Measurements from ENCODE around the gene MEMO1. TPM values are rescaled to one million over a fixed set of nuclear protein-coding genes. Genes with fewer than 3 reads are reported as not detected.
"Not testable (repeated sequence)": the region's sequence is repeated elsewhere in the genome, so short reads cannot be mapped to it uniquely, and the experiment has no call there.

Gene MEMO1
- total RNA-seq, 1 experiment from 2014 or later, result 66.0 TPM

DNA sequence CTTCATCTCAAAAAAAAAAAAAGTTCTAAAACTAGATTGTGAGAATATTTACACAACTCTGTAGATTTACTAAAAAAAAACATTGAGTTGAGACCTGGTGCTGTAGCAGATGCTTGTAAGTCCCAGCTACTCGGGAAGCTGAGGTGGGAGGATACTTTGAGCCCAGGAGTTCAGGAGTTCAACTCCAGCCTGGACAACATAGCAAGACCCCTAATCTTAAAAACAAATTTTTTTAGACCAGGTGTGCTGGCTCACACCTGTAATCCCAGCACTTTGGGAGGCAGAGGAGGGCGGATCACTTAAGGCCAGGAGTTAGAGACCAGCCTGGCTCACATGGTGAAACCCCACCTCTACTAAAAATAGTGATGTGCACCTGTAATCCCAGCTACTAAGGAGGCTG lies 108.9 kb downstream of the MEMO1 start:
- intact Hi-C loops (cut with micrococcal nuclease; ENCODE audit: unreplicated experiment), result no loop called here
- POLR2A ChIA-PET (ENCODE audit: low non-redundant PET), result no interaction called here
- Histone ChIP-seq H3K27ac (ENCODE audit: low read depth, low read length, poor library complexity, severe bottlenecking) (no peak overlapping the region), H3K4me3 (ENCODE audit: low read depth, low read length, poor library complexity, severe bottlenecking) (no peak overlapping the region), H3K4me1 (ENCODE audit: insufficient read depth, low read length, poor library complexity, severe bottlenecking) (no peaks in the 10 kb centered on the region), H3K36me3 (ENCODE audit: insufficient read depth, low read length, poor library complexity, severe bottlenecking) (no peaks in the 10 kb centered on the region), H3K27me3 (replicated peaks; ENCODE audit: insufficient read depth, low read depth, low read length, poor library complexity) (no peaks in the 10 kb centered on the region), H3K9me3 (ENCODE audit: low read depth, low read length, poor library complexity, severe bottlenecking) (peaks cover 5% of the 10 kb centered on the region)
- CTCF ChIA-PET, result no interaction called here
- no TSS peak for BruUV-seq (replicated peaks)
- TF ChIP-seq CTCF (conservative IDR thresholded peaks at IDR 0.05; ENCODE audit: low read depth, low read length) (no peak), EZH2 (IDR thresholded peaks at IDR 0.05; ENCODE audit: borderline replicate concordance, low read depth, low read length, poor library complexity, severe bottlenecking) (no peak)
- DNase-seq (ENCODE audit: low spot score), result no peak

DNA sequence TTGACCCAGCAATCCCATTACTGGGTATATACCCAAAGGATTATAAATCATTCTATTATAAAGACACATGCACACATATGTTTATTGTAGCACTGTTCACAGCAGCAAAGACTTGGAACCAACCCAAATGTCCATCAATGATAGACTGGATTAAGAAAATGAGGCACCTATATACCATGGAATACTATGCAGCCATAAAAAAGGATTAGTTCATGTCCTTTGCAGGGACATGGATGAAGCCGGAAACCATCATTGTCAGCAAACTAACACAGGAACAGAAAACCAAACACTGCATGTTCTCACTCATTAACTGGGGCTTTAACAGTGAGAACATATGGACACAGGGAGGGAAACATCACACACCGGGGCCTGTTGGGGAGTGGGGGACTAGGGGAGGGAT lies 110.7 kb downstream of the MEMO1 start:
- CTCF ChIA-PET; H3K27me3 ChIP-seq (replicated peaks; ENCODE audit: insufficient read depth, low read depth, low read length, poor library complexity); H3K4me1 ChIP-seq (ENCODE audit: insufficient read depth, low read length, poor library complexity, severe bottlenecking); H3K27ac ChIP-seq (ENCODE audit: low read depth, low read length, poor library complexity, severe bottlenecking); POLR2A ChIA-PET (ENCODE audit: low non-redundant PET); H3K36me3 ChIP-seq (ENCODE audit: insufficient read depth, low read length, poor library complexity, severe bottlenecking); intact Hi-C loops (cut with micrococcal nuclease; ENCODE audit: unreplicated experiment); H3K9me3 ChIP-seq (ENCODE audit: low read depth, low read length, poor library complexity, severe bottlenecking); H3K4me3 ChIP-seq (ENCODE audit: low read depth, low read length, poor library complexity, severe bottlenecking); DNase-seq (ENCODE audit: low spot score); BruUV-seq (replicated peaks): not testable (repeated sequence)

DNA sequence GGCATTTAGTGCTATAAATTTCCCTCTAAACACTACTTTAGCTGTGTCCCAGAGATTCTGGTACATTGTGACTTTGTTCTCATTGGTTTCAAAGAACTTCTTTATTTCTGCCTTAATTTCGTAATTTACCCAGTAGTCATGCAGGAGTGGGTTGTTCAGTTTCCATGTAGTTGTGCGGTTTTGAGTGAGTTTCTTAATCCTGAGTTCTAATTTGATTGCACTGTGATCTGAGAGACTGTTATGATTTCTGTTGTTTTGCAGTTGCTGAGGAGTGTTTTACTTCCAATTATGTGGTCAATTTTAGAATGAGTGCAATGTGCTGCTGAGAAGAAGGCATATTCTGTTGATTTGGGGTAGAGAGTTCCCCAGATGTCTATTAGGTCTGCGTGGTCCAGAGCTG lies 112.5 kb downstream of the MEMO1 start:
- intact Hi-C loops (cut with micrococcal nuclease; ENCODE audit: unreplicated experiment), result not testable (repeated sequence)

GRCh38 chr2:31897340-31897739 lies 113.5 kb downstream of the MEMO1 start:
- H3K9me3 ChIP-seq (ENCODE audit: low read depth, low read length, poor library complexity, severe bottlenecking); H3K27ac ChIP-seq (ENCODE audit: low read depth, low read length, poor library complexity, severe bottlenecking); CTCF ChIA-PET; H3K36me3 ChIP-seq (ENCODE audit: insufficient read depth, low read length, poor library complexity, severe bottlenecking); H3K27me3 ChIP-seq (replicated peaks; ENCODE audit: insufficient read depth, low read depth, low read length, poor library complexity); BruUV-seq (replicated peaks); intact Hi-C loops (cut with micrococcal nuclease; ENCODE audit: unreplicated experiment); DNase-seq (ENCODE audit: low spot score); POLR2A ChIA-PET (ENCODE audit: low non-redundant PET); H3K4me3 ChIP-seq (ENCODE audit: low read depth, low read length, poor library complexity, severe bottlenecking): not testable (repeated sequence)
- H3K4me1 ChIP-seq (ENCODE audit: insufficient read depth, low read length, poor library complexity, severe bottlenecking), result peaks cover 16% of the 10 kb centered on the region

More for the DNA sequence above, 112.5 kb downstream of the MEMO1 start:
- H3K36me3 ChIP-seq (ENCODE audit: insufficient read depth, low read length, poor library complexity, severe bottlenecking); H3K27ac ChIP-seq (ENCODE audit: low read depth, low read length, poor library complexity, severe bottlenecking); H3K9me3 ChIP-seq (ENCODE audit: low read depth, low read length, poor library complexity, severe bottlenecking); H3K4me1 ChIP-seq (ENCODE audit: insufficient read depth, low read length, poor library complexity, severe bottlenecking); H3K4me3 ChIP-seq (ENCODE audit: low read depth, low read length, poor library complexity, severe bottlenecking); DNase-seq (ENCODE audit: low spot score); BruUV-seq (replicated peaks); H3K27me3 ChIP-seq (replicated peaks; ENCODE audit: insufficient read depth, low read depth, low read length, poor library complexity); CTCF ChIA-PET; POLR2A ChIA-PET (ENCODE audit: low non-redundant PET): not testable (repeated sequence)

DNA sequence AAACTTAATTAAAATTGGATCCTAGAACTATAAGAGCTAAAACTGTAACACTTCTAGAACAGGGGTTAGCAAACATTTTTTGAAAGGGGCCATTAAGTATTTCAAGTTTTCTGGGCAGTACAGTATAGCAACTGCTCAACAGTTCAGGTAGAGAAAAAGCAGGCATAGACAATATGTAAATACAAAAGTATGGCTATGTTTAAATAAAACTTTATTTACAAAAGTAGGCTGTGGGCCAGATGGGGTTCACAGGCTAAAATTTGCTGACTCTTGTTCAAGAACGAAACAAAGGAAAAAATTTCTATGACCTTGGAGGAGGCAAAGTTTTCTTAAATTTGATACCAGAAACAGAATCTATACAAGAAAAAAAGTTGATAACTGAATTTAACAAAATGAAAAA lies 114.5 kb downstream of the MEMO1 start:
- ChIA-PET CTCF (no interaction called here), POLR2A (ENCODE audit: low non-redundant PET) (no interaction called here)
- TF ChIP-seq EZH2 (IDR thresholded peaks at IDR 0.05; ENCODE audit: borderline replicate concordance, low read depth, low read length, poor library complexity, severe bottlenecking) (no peak), CTCF (conservative IDR thresholded peaks at IDR 0.05; ENCODE audit: low read depth, low read length) (no peak)
- no peak overlapping the region for H3K4me3 ChIP-seq (ENCODE audit: low read depth, low read length, poor library complexity, severe bottlenecking)
- DNase-seq (ENCODE audit: low spot score), result no peak
- no peaks in the 10 kb centered on the region for H3K36me3 ChIP-seq (ENCODE audit: insufficient read depth, low read length, poor library complexity, severe bottlenecking)
- H3K27ac ChIP-seq (ENCODE audit: low read depth, low read length, poor library complexity, severe bottlenecking), result no peak overlapping the region
- no TSS peak for BruUV-seq (replicated peaks)
- intact Hi-C loops (cut with micrococcal nuclease; ENCODE audit: unreplicated experiment), result no loop called here
- peaks cover 5% of the 10 kb centered on the region for H3K9me3 ChIP-seq (ENCODE audit: low read depth, low read length, poor library complexity, severe bottlenecking)
- no peaks in the 10 kb centered on the region for H3K27me3 ChIP-seq (replicated peaks; ENCODE audit: insufficient read depth, low read depth, low read length, poor library complexity)
- peaks cover 26% of the 10 kb centered on the region for H3K4me1 ChIP-seq (ENCODE audit: insufficient read depth, low read length, poor library complexity, severe bottlenecking)
